Fibroblast of villous mesenchyme (primary cell): ENCODE data around the gene RDX. TPM values are rescaled to one million over a fixed set of nuclear protein-coding genes. Genes with fewer than 3 reads are reported as not detected.

Source experiments
- DNase-seq: peaks from one replicate; pipeline ENCODE4 v3.0.0-alpha.2; 2010; ENCODE audit warnings: low read depth
- H3K4me3 ChIP-seq: 2 replicates; pipeline ENCODE4 v1.5.1; 2011; ENCODE audit warnings: low read depth, mild to moderate bottlenecking, low read length
- total RNA-seq: library from RNA; depleted of rRNA; stranded (reverse); fragments of >200 nt; gene quantifications from 2 replicates; pipeline ENCODE4 v1.2.3, GENCODE V29; 2012
- TF ChIP-seq, protein P1 (sequence below): IDR thresholded peaks from 2 replicates; pipeline ENCODE4 v1.5.1; 2012; ENCODE audit warnings: low read depth, mild to moderate bottlenecking, low read length; ENCODE audit not compliant: insufficient read depth

Gene RDX
- total RNA-seq, 1 donor: 84.2 TPM

DNA sequence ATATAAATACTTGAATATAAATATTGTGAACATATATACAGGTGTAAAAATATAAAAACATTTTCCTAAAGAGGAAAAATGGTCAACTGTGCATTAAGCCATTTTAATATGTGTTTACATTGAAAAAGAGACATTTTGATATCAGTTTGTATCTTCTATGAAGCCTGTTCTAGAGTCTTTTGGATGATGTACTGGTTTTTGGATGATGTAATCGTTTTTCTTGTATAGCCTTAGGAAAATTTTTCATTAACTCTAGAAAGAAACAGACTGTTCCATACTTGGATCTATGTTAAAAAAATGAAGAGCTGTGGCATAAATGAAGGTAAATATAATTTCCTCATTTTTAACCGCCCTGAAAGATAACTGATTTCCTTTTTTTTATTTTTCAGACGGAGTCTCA lies 39.6 kb upstream of the RDX start:
- no peak overlapping the region for H3K4me3 ChIP-seq
- TF ChIP-seq, protein P1, sequence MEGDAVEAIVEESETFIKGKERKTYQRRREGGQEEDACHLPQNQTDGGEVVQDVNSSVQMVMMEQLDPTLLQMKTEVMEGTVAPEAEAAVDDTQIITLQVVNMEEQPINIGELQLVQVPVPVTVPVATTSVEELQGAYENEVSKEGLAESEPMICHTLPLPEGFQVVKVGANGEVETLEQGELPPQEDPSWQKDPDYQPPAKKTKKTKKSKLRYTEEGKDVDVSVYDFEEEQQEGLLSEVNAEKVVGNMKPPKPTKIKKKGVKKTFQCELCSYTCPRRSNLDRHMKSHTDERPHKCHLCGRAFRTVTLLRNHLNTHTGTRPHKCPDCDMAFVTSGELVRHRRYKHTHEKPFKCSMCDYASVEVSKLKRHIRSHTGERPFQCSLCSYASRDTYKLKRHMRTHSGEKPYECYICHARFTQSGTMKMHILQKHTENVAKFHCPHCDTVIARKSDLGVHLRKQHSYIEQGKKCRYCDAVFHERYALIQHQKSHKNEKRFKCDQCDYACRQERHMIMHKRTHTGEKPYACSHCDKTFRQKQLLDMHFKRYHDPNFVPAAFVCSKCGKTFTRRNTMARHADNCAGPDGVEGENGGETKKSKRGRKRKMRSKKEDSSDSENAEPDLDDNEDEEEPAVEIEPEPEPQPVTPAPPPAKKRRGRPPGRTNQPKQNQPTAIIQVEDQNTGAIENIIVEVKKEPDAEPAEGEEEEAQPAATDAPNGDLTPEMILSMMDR: no peak
- no peak for DNase-seq

DNA sequence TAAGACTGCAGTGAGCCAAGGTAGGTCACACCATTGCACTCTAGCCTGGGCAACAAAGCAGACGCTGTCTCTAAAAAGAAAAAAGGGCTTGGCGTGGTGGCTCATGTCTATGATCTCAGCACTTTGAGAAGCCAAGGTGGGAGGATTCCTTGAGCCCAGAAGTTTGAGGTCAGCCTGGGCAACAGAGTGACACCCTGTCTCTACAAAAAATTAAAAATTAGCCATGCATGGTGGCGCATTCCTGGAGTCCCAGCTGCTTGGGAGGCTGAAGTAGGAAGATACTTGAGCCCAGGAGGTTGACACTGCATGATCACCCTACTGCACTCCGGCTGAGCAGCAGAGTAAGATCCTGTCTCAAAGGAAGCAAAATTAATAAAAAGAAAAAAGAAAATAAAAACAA lies 38.9 kb upstream of the RDX start:
- TF ChIP-seq, protein P1: no peak
- no peak overlapping the region for H3K4me3 ChIP-seq
- DNase-seq: no peak

DNA sequence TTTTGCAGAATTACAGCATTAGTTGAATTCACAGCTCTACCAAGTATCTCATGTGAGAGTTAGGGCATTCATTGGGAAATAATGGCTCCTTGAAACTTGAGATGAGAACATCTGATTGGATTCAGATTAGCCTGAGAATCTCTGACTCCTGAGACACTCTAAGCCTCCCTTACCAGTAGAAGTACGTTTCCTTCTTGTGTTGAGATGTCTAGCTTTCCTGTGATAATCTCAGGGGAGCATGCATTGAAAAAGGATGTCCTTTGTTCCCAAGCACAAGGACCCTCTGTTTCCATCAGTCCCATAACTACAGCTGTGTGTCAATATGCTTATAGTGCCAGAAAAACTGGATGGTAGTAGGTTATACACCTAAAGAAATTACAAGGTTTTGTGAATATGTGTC lies 35.2 kb upstream of the RDX start:
- TF ChIP-seq, protein P1: no peak
- no peak overlapping the region for H3K4me3 ChIP-seq
- DNase-seq: no peak

DNA sequence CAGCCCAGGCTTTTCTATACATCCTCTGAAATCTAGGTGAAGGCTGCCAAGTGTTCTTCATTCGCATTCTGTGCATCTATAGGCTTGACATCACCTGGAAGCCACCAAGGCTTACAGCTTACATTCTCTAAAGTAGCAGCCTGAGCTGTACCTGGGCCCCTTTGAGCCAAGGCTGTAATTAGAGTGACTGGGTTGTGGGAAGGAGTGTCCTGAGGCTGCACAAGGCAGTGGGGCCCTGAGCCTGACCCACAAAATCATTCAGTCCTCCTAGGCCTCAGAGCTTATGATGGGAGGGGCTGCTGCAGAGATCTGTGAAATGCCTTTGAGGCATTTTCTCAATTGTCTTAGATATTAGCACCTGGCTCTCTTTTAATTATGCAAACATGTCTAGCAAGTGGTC lies 33.0 kb upstream of the RDX start:
- no peak overlapping the region for H3K4me3 ChIP-seq
- TF ChIP-seq, protein P1: no peak
- no peak for DNase-seq

DNA sequence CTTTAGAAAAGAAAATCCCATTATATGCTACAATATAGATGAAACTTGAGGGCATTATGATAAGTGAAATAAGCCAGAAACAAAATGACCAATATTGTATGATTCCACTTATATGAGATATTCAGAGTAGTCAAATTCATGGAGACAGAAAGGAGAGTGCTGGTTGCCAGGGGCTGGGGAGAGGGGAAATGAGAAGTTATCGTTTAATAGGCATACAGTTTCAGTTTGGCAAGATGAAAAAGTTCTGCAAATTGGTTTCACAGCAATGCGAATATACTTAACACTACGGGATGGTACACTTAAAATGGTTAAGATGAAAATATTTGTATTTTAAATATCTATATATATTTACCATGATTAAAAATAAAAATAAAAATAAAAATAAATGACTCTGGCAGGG lies 31.1 kb upstream of the RDX start:
- no peak for DNase-seq
- no peak overlapping the region for H3K4me3 ChIP-seq
- TF ChIP-seq, protein P1: no peak

DNA sequence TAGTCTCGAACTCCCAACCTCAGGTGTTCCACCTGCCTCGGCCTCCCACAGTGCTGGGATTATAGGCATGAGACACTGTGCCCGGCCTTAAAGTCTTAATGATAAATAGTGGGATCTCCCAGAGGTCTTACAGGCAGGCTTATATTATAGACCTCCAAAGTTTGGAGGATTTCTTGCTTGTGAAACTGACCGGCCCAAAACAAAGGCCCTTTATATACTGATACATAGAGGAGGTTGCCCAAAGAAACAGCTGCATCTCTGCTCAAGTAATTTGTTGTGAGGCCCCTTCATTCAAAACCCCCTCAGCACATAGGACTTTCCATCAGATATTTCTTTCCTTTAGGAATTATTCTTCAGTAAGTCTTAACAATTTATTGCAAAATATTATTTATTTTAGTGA lies 27.4 kb upstream of the RDX start:
- TF ChIP-seq, protein P1: no peak
- no peak overlapping the region for H3K4me3 ChIP-seq
- DNase-seq: no peak

DNA sequence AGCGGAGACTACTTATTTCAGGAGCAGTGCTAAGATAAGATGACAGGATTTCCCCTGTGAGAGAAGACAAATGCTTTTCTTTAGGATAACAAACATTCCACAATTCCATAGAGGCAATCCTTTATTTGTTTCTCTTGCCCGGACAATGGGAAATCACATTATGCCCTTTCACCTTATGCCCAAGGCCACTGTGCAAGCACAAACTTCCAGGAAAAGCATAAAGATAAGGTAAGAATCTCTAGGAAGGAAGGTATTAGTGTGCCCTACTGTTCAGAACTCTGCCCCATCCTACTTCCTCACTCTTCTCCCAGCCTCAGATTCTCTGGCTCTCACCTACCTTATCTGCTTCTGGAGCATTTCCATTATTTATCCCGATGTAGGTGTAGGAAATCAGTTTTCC lies 23.1 kb upstream of the RDX start:
- no peak for DNase-seq
- TF ChIP-seq, protein P1: no peak
- no peak overlapping the region for H3K4me3 ChIP-seq
